GM10847 (cell line): ENCODE measurements around the gene FGD5.

Experiments used
- POLR2A ChIP-seq: IDR thresholded peaks from 2 replicates; pipeline ENCODE4 v1.6.1; 2011; ENCODE audit not compliant: insufficient read length; ENCODE audit errors: extremely low read depth

The FGD5 gene

DNA sequence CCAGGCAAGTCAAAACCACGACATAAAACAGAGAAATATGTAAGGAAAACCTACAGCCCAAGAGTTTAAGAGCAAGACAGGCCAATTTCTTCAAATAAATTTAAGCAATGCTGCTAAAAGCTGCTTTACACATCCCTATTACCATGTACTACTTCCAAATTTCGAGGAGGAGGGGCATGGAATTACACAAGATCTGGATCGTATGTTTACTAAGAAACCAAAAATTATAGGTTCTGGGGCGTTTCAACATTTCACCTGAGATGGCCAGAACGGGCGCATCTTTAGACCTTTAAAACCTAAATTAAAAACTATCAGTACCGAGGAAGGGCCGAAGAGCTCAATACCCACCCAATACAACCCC, 128.0 kb downstream of the FGD5 start:
- TF ChIP-seq POLR2A, result no peak

DNA sequence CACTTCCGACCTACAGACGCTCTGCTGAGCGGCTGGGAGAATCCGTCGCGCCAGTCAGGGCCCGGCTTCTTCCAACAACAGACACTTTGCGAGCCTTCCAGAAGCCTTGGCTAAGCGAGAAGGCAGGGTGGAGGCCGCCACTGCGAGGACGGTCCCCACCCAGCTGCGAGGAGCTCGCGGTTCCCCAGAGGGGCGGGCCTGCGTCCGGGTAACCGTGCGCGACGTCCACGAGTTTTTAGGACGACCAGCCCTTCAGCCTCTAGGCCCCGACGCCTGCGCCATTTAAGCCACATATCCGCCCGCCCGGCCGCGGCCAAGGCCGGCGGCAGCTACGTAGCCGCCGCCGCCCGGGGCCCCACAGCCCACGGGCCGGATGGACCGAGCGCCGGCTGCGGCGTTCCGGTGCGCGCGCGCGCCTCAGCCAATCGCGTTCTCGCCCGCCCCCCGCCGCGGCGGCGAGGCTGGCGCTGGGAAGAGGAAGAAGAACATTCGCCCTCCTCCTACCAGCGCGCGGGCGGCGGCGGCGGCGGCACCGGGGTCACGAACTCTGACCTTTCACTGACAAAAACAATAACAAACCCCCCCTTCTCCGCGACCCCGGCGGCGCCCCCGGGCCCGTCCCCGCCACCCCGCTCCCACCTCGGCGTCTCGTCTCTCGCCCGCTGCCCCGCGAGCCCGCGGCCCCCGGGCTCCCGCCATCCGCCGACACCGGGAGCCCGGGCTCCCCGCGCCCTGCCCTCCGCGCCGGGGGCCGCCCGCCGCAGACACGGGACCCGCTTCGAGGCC, 128.5 kb downstream of the FGD5 start, which contains the start of gene NR2C2:
Gene NR2C2 (plus strand): TSS at position 484 of the 786 bp plus-strand sequence. CDS start 56,332 bp downstream, outside the sequence.
- TF ChIP-seq POLR2A, result peak; percentile 73

DNA sequence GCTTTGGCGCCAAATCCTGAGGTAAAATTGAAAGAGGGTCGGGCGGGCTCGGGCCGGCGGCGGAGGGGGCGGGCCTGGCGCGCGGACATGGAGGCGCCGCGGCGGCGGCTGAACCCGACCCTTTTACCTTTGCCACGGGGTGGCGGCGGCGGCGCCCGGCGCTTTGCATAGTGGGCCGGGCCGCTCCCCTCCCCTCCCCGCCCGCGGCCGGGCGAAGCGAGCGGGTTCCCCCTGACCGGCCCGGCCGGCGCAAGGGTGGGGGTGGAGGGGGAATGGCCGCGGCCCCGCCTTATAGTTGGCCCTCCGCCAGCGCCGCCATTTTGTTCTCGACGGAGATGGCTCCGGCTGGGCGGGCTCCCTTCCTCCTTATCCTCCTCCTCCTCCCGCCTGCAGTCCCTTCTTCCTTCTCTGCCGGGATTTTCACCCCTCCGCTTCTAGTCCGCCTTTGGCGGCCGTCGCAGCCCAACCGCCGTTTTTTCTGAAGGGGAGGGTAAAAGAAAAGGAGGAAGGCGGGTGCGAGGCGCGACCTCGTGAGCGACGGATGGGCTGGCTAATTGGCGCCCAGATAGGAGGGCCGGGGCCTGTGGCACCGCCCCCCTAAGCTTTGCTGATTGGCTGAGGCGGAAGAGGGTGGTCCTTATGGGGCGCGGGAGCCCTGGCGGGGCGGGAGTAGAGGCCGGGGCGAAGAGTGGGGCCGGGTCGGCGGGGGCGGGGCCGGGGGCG, 129.3 kb downstream of the FGD5 start:
- TF ChIP-seq POLR2A, result no peak

DNA sequence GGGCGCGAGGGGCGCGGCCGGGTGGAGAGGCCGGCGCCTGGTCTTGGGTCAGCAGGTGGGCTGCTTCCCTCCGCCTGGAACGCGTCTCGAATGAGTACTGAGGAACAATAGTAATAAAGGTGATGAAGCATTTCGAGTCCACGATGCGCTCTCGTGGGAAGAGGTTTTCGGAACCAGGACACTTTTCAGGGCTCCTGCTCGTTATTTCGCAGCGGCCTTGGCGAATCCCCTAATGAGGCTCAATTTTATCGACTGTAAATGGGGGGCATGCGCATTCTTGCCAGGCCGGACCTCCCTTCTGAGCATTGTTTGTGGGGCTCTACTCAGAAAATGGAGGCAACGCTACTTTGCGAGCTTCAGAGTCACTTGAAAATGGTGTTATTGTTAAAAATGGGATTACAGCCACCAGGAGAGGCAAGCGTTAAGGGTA, 129.9 kb downstream of the FGD5 start:
- peak; percentile 20 for TF ChIP-seq POLR2A

GRCh38 chr3:14949126-14949525, 130.4 kb downstream of the FGD5 start:
- TF ChIP-seq POLR2A, result no peak

DNA sequence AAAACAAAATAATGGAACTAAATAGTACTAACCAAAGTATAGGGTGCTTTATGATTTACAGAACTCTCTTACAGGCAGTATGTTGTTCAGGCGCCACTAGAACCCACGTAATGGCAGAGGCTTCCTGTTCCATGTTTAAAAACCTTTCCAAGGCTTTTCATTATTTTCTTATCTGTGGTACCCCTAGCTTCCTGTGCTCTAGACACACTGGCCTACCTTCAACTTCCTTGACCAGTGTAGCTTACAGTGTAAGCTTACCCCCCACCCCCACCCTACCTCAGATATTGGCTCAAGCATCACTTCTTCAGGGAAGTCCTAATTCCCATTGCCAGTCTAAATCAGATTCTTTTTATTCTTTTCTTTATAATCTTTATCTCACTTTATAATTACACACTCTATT, 131.5 kb downstream of the FGD5 start:
- no peak for TF ChIP-seq POLR2A

GRCh38 chr3:14957153-14957552, 138.4 kb downstream of the FGD5 start:
- TF ChIP-seq POLR2A, result no peak

- TF ChIP-seq POLR2A, result no peak
Measured at GRCh38 chr3:14957925-14958324, 139.2 kb downstream of the FGD5 start.

- TF ChIP-seq POLR2A, result no peak
Measured at GRCh38 chr3:14959359-14959943, 140.7 kb downstream of the FGD5 start.

DNA sequence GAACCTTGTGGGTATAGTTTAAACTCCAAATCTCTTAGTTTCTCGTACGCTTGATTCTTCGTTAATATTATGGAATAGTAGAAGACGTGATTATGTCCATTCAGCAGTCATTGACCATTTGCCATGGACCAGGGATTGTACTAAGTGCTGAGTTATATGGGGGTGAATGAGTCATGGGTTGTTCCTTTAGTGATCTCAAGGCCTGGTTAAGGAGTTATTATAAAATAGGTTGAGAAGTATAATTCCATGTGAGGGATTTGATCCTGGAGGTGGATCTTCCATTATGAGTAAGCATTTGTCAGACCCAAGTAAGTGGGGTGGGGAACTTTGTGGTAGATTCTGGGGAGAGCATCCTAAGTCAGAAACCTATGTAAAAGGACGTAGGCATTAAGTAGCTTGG, 144.0 kb downstream of the FGD5 start:
- no peak for TF ChIP-seq POLR2A

DNA sequence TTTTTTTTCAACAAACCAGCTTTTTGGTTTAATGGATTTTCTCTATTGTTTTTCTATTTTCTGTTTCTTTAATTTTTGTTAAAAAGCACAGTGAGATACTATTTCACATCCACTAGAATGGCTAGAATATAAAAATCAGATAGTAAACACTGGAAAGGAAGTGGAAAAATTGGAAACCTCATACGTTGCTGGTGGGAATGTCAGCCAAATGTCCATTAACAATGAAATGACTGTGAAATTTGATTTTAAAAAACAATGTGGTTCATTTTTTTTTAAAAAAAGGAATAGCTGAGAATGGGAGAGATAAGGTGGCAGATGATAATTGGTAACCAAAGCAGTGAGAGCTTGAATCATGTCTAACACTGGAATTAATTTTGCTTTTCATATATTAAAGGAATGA, 148.5 kb downstream of the FGD5 start:
- no peak for TF ChIP-seq POLR2A

DNA sequence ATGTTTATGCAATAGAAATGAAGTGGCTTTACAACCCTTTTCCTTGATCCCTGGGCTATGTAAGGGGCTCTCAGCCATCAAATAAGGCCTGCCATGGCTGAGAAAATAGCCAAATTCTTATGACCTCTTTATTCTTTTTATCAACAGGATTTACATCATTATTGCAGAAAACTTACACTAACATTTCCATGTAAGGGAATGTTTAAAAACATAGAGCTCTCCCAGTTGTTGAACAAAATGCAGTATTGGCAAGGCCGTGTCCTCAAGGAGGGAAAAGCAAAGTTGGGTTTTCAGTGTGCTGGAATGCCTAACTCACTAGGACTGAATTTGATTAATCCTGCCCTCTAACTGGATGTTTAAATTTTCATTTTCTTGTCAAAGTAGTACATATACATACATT, 150.9 kb downstream of the FGD5 start:
- TF ChIP-seq POLR2A, result no peak

DNA sequence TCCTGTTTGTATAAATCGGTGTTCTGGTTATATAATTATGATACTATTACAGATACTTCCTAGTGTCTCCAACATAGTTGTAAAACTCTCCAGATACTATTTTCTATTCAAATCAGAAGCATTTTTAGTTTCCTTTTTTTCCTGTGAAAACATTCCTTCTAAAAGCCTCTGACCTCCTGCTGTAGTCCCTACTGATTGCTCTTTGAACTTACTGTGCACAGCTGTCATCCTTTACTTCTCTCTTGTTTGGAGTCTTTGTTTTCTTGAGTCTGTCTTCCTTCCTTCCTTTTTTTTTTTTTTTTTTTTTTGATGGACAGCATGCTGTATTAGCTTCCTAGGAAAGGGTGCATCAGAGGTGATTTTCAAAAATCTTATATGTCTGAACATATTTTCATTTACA, 157.6 kb downstream of the FGD5 start:
- no peak for TF ChIP-seq POLR2A

DNA sequence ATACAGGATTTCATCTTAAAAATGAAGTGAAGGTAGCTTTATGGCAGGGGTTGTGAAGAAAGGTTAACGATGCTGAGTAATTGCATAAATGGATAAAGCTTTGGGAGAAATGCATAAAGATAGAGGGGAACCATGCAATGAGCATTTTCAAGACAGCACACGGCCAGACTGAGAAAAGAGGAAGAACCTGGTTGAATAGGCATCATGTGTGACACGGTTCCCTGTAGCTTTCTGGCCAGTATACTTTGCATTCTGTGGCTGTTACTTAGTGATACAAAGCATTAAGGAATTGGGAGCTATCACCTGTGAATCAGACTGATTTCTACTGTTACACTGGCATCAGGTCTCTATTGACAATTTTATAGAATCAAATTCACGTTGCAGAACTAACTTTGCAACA, 161.9 kb downstream of the FGD5 start:
- no peak for TF ChIP-seq POLR2A
